GM23338 (cell line): ENCODE measurements around the gene UCKL1. TPM values are rescaled to one million over a fixed set of nuclear protein-coding genes. Genes with fewer than 3 reads are reported as not detected.

ENCODE experiments used
- ATAC-seq: fragments of 200-7000 bp; cut with Tn5 transposase; 3 replicates; pipeline ENCODE4 v1.9.1; 2020
- DNase-seq: peaks from one replicate; pipeline ENCODE4 v3.0.0-alpha.2; 2015; ENCODE audit warnings: low spot score
- H2AFZ ChIP-seq: fragments of 200-600 bp; sonication (generic); 2 replicates; pipeline ENCODE4 v1.8.0; 2016; ENCODE audit warnings: antibody characterized with exemption, mild to moderate bottlenecking, moderate library complexity
- H3F3A ChIP-seq: fragments of 200-600 bp; sonication (generic); replicated peaks from 2 replicates; pipeline ENCODE4 v1.8.0; 2017; ENCODE audit warnings: antibody characterized with exemption, mixed run types, low read depth
- H3K27ac ChIP-seq: fragments of 200-600 bp; sonication (generic); 2 replicates; pipeline ENCODE4 v1.6.1; 2016; ENCODE audit warnings: low read depth
- H3K27me3 ChIP-seq: fragments of 200-600 bp; sonication (generic); 2 replicates; pipeline ENCODE4 v1.8.0; 2016; ENCODE audit warnings: mild to moderate bottlenecking, mixed run types, moderate library complexity; ENCODE audit not compliant: insufficient read depth
- H3K36me3 ChIP-seq: fragments of 200-600 bp; sonication (generic); 2 replicates; pipeline ENCODE4 v1.8.0; 2016; ENCODE audit warnings: mild to moderate bottlenecking; ENCODE audit not compliant: insufficient read depth
- H3K4me1 ChIP-seq: fragments of 200-600 bp; sonication (generic); 2 replicates; pipeline ENCODE4 v1.8.0; 2016; ENCODE audit warnings: mild to moderate bottlenecking, moderate library complexity; ENCODE audit not compliant: insufficient read depth
- H3K4me2 ChIP-seq: fragments of 200-600 bp; sonication (generic); 2 replicates; pipeline ENCODE4 v1.7.1; 2017; ENCODE audit warnings: mixed run types
- H3K4me3 ChIP-seq: fragments of 200-600 bp; sonication (generic); 2 replicates; pipeline ENCODE4 v1.6.1; 2016; ENCODE audit warnings: mixed run types
- H3K79me2 ChIP-seq: fragments of 200-600 bp; sonication (generic); replicated peaks from 2 replicates; pipeline ENCODE4 v1.8.0; 2017; ENCODE audit warnings: mild to moderate bottlenecking; ENCODE audit not compliant: insufficient read depth
- H3K9me2 ChIP-seq: fragments of 200-600 bp; sonication (generic); 2 replicates; pipeline ENCODE4 v1.8.0; 2017; ENCODE audit not compliant: insufficient read depth
- H4K20me1 ChIP-seq: fragments of 200-600 bp; sonication (generic); replicated peaks from 2 replicates; pipeline ENCODE4 v1.8.0; 2017; ENCODE audit warnings: mild to moderate bottlenecking; ENCODE audit not compliant: insufficient read depth
- H3K27ac Mint-ChIP-seq: 2 replicates; pipeline ENCODE4 v1.8.0; 2020; ENCODE audit warnings: inconsistent platforms, mild to moderate bottlenecking, moderate library complexity, mixed read lengths
- H3K27me3 Mint-ChIP-seq: 3 replicates; pipeline ENCODE4 v1.8.0; 2022; ENCODE audit warnings: low read depth, mild to moderate bottlenecking, moderate library complexity, mixed read lengths, inconsistent platforms; ENCODE audit not compliant: insufficient read depth, poor library complexity
- H3K36me3 Mint-ChIP-seq: 3 replicates; pipeline ENCODE4 v1.8.0; 2021; ENCODE audit warnings: low read depth, mild to moderate bottlenecking, inconsistent platforms, moderate library complexity, mixed read lengths
- H3K4me1 Mint-ChIP-seq: 3 replicates; pipeline ENCODE4 v1.8.0; 2020; ENCODE audit warnings: mild to moderate bottlenecking, inconsistent platforms, mixed read lengths
- H3K4me3 Mint-ChIP-seq: 3 replicates; pipeline ENCODE4 v1.8.0; 2021; ENCODE audit warnings: moderate library complexity, mild to moderate bottlenecking, inconsistent platforms, mixed read lengths
- H3K9me3 Mint-ChIP-seq: 3 replicates; pipeline ENCODE4 v1.8.0; 2020; ENCODE audit warnings: moderate library complexity, mild to moderate bottlenecking, inconsistent platforms, mixed read lengths
- CREB1 ChIP-seq: fragments of 250-450 bp; sonication (Bioruptor Pico); IDR thresholded peaks from 2 replicates; pipeline ENCODE4 v1.5.0; 2020; ENCODE audit warnings: low read depth, mild to moderate bottlenecking, moderate library complexity
- EZH2 ChIP-seq: fragments of 200-600 bp; sonication (generic); IDR thresholded peaks from one replicate; pipeline ENCODE4 v1.8.0; 2017; ENCODE audit warnings: antibody characterized with exemption, mild to moderate bottlenecking, low read depth; ENCODE audit not compliant: unreplicated experiment
- EZH2phosphoT487 ChIP-seq: fragments of 200-600 bp; sonication (generic); IDR thresholded peaks from one replicate; pipeline ENCODE4 v1.8.1; 2018; ENCODE audit warnings: antibody characterized with exemption; ENCODE audit not compliant: unreplicated experiment
- JUNB ChIP-seq: IDR thresholded peaks from one replicate; pipeline ENCODE4 v1.6.1; 2016; ENCODE audit warnings: antibody characterized with exemption; ENCODE audit not compliant: unreplicated experiment
- NANOG ChIP-seq: IDR thresholded peaks from 2 replicates; pipeline ENCODE4 v1.6.1; 2016; ENCODE audit warnings: antibody characterized with exemption, borderline replicate concordance
- POLR2AphosphoS5 ChIP-seq: IDR thresholded peaks from 2 replicates; pipeline ENCODE4 v1.6.1; 2016; ENCODE audit warnings: antibody characterized with exemption, low read depth
- STAT1 ChIP-seq: IDR thresholded peaks from one replicate; pipeline ENCODE4 v1.6.1; 2016; ENCODE audit warnings: antibody characterized with exemption; ENCODE audit not compliant: unreplicated experiment
- ZNF114 ChIP-seq: fragments of 250-450 bp; sonication (Bioruptor Pico); IDR thresholded peaks from 2 replicates; pipeline ENCODE4 v1.5.0; 2020; ENCODE audit warnings: mild to moderate bottlenecking, moderate library complexity
- ZNF331 ChIP-seq: fragments of 250-450 bp; sonication (Bioruptor Pico); IDR thresholded peaks from 2 replicates; pipeline ENCODE4 v1.5.0; 2020; ENCODE audit warnings: low read depth, mild to moderate bottlenecking, moderate library complexity
- polyA plus RNA-seq: library from polyadenylated mRNA; unstranded; fragments of >200 nt; fragmentation: Nextera tagmentation; extraction: Ambion mirVana; gene quantifications from 2 replicates; pipeline ENCODE4 v1.2.1, GENCODE V29; 2016
- total RNA-seq: library from RNA; depleted of rRNA; stranded (reverse); fragments of >200 nt; shearing (Covaris generic); gene quantifications from 2 replicates; pipeline ENCODE4 v1.2.3, GENCODE V29; 2014
- TF ChIP-seq, protein P1 (sequence below), 2 experiments: fragments of 200-600 bp in 1 of 2; sonication (generic) in 1 of 2; conservative IDR thresholded peaks; 2 replicates each; pipeline versions ENCODE4 v1.5.1 to v1.6.1; 2016 to 2017; ENCODE audit warnings: antibody characterized with exemption in 2 of 2, low read depth in 2 of 2, mild to moderate bottlenecking in 2 of 2, moderate library complexity in 1 of 2
- TF ChIP-seq, protein P2 (sequence below): IDR thresholded peaks from 2 replicates; pipeline ENCODE4 v1.6.1; 2016; ENCODE audit warnings: antibody characterized with exemption
- TF ChIP-seq, protein P3 (sequence below): IDR thresholded peaks from one replicate; pipeline ENCODE4 v1.6.1; 2018; ENCODE audit warnings: antibody characterized with exemption; ENCODE audit not compliant: unreplicated experiment

UCKL1 gene
- total and polyA plus RNA-seq, 2 experiments from 2014 or later = 56.8 to 82.5 TPM

DNA sequence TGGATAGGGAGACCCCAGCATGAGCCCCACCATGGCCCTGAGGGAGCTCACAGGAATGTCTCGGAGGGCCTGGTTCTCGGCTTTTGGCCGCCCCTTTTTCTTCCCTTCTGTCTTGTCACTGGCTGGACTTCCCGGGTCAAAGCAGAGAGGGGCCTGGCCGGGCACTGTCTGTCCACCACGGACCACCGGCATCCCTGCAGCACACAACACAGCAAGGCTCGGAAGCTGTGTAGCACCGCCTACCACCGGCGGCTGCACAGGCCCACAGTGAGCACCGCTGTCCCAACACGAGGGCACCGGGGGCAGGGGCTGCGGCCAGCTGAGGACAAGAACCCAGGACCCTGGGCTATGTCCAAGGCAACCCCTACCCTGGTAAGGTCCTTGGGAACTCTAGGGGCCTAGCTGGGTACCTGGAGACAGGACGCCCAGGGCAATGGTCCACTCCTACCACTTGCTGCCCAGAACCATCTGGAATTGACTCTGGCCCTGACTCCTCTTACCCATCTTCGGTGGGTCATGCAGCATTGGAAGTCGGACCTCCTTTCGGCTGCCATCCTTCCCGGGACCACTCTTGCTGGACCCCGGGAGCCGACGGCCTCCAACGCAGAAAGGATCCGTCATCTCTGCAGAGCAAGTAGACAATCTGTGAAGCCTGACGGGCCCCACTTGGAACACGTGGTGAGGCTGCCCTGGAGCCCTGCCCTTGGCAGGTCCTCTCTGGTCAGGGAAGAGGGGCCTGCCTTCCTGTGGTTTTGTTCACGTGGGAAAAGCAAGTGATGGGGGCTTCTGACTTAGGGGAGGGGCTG is 11.3 kb upstream of the UCKL1 start:
- Histone ChIP-seq H3K36me3 (no peaks in the 10 kb centered on the region), H3F3A (0 out of 2 replicates have a peak, but pooled peaks cover 2% of the 10 kb centered on the region), H3K27ac (no peak overlapping the region), H3K4me2 (no peak overlapping the region), H3K27me3 (peaks cover 7% of the 10 kb centered on the region; the same call in 1 of the 2 replicates), H3K9me2 (no peaks in the 10 kb centered on the region), H3K4me1 (peaks cover 8% of the 10 kb centered on the region), H3K79me2 (peaks cover 9% of the 10 kb centered on the region), H4K20me1 (no peaks in the 10 kb centered on the region), H2AFZ (no peak overlapping the region), H3K4me3 (no peak overlapping the region)
- Mint-ChIP-seq H3K36me3 (peaks cover 10% of the 10 kb centered on the region; the same call in 2 of the 3 replicates), H3K9me3 (no peaks in the 10 kb centered on the region), H3K4me3 (no peak overlapping the region; the same call in 2 of the 3 replicates), H3K27me3 (peaks cover 15% of the 10 kb centered on the region), H3K4me1 (peaks cover 7% of the 10 kb centered on the region; the same call in 2 of the 3 replicates), H3K27ac (no peak overlapping the region)
- TF ChIP-seq ZNF331 (CRISPR knock-in tag) (no peak), ZNF114 (no peak), JUNB (no peak), EZH2phosphoT487 (no peak), NANOG (no peak), STAT1 (no peak), POLR2AphosphoS5 (no peak), EZH2 (no peak), CREB1 (CRISPR knock-in tag) (no peak)
- TF ChIP-seq, protein P1, sequence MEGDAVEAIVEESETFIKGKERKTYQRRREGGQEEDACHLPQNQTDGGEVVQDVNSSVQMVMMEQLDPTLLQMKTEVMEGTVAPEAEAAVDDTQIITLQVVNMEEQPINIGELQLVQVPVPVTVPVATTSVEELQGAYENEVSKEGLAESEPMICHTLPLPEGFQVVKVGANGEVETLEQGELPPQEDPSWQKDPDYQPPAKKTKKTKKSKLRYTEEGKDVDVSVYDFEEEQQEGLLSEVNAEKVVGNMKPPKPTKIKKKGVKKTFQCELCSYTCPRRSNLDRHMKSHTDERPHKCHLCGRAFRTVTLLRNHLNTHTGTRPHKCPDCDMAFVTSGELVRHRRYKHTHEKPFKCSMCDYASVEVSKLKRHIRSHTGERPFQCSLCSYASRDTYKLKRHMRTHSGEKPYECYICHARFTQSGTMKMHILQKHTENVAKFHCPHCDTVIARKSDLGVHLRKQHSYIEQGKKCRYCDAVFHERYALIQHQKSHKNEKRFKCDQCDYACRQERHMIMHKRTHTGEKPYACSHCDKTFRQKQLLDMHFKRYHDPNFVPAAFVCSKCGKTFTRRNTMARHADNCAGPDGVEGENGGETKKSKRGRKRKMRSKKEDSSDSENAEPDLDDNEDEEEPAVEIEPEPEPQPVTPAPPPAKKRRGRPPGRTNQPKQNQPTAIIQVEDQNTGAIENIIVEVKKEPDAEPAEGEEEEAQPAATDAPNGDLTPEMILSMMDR (conservative IDR thresholded peaks at IDR 0.05; ENCODE audit: low read depth in 2 of 2) = no peak
- TF ChIP-seq, protein P2, sequence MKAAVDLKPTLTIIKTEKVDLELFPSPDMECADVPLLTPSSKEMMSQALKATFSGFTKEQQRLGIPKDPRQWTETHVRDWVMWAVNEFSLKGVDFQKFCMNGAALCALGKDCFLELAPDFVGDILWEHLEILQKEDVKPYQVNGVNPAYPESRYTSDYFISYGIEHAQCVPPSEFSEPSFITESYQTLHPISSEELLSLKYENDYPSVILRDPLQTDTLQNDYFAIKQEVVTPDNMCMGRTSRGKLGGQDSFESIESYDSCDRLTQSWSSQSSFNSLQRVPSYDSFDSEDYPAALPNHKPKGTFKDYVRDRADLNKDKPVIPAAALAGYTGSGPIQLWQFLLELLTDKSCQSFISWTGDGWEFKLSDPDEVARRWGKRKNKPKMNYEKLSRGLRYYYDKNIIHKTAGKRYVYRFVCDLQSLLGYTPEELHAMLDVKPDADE = no peak
- TF ChIP-seq, protein P3, sequence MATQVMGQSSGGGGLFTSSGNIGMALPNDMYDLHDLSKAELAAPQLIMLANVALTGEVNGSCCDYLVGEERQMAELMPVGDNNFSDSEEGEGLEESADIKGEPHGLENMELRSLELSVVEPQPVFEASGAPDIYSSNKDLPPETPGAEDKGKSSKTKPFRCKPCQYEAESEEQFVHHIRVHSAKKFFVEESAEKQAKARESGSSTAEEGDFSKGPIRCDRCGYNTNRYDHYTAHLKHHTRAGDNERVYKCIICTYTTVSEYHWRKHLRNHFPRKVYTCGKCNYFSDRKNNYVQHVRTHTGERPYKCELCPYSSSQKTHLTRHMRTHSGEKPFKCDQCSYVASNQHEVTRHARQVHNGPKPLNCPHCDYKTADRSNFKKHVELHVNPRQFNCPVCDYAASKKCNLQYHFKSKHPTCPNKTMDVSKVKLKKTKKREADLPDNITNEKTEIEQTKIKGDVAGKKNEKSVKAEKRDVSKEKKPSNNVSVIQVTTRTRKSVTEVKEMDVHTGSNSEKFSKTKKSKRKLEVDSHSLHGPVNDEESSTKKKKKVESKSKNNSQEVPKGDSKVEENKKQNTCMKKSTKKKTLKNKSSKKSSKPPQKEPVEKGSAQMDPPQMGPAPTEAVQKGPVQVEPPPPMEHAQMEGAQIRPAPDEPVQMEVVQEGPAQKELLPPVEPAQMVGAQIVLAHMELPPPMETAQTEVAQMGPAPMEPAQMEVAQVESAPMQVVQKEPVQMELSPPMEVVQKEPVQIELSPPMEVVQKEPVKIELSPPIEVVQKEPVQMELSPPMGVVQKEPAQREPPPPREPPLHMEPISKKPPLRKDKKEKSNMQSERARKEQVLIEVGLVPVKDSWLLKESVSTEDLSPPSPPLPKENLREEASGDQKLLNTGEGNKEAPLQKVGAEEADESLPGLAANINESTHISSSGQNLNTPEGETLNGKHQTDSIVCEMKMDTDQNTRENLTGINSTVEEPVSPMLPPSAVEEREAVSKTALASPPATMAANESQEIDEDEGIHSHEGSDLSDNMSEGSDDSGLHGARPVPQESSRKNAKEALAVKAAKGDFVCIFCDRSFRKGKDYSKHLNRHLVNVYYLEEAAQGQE = no peak
- ATAC-seq = no peak
- DNase-seq = no peak
